HepG2 (cell line): ENCODE measurements around the gene MED12L. TPM values are rescaled to one million over a fixed set of nuclear protein-coding genes. Genes with fewer than 3 reads are reported as not detected.

ENCODE experiments used
- ATAC-seq: fragments of 200-7000 bp; cut with Tn5 transposase; 3 replicates; pipeline ENCODE4 v1.9.1; 2020; ENCODE audit warnings: mild to moderate bottlenecking, moderate library complexity
- BruUV-seq: library from RNA; stranded (reverse); fragments of 400-500 nt; replicated peaks from 2 replicates; lab custom pipeline; 2021; lab: Mats Ljungman, UMichigan
- CTCF ChIA-PET: fragments of 300-600 bp; formaldehyde crosslinking; extraction: SDS; loops from one replicate; lab custom pipeline; 2021; ENCODE audit warnings: low total read pairs, inconsistent platforms, low intra/inter-chr PET ratio; lab: Yijun Ruan, JAX
- POLR2A ChIA-PET: fragments of 350-600 bp; sonication (Branson Sonifier 250); formaldehyde crosslinking; loops from one replicate; lab custom pipeline; 2020; ENCODE audit warnings: antibody characterized with exemption, inconsistent platforms; lab: Yijun Ruan, JAX
- DNase-seq: peaks from one replicate; pipeline ENCODE4 v3.0.0-alpha.2; 2015; ENCODE audit warnings: low spot score
- FAIRE-seq: peaks from 3 replicates; lab custom pipeline; 2011; peaks lifted over from hg19 to GRCh38; lab: Jason Lieb, UNC
- H2AFZ ChIP-seq: one replicate; pipeline ENCODE4 v1.6.1; 2011; ENCODE audit warnings: low read length, inconsistent platforms
- H3K27ac ChIP-seq: fragments of 300-600 bp; 3 replicates; pipeline ENCODE4 v1.8.0; 2011; ENCODE audit warnings: mixed run types, mild to moderate bottlenecking, mixed read lengths, low read length, inconsistent platforms; ENCODE audit not compliant: insufficient read depth; ENCODE audit errors: extremely low read length
- H3K27me3 ChIP-seq, 2 experiments: fragments of 200-600 bp in 1 of 2; 2 replicates in 1 of 2; 3 replicates in 1 of 2; pipeline versions ENCODE4 v1.6.0 to v1.8.0; 2011; ENCODE audit warnings: low read length in 2 of 2, mild to moderate bottlenecking in 2 of 2, moderate library complexity in 2 of 2, inconsistent platforms in 1 of 2; ENCODE audit not compliant: insufficient read depth in 2 of 2, control insufficient read depth in 1 of 2
- H3K36me3 ChIP-seq, 2 experiments: fragments of 200-600 bp in 1 of 2; replicated peaks in 1 of 2; 2 replicates in 1 of 2; 3 replicates in 1 of 2; pipeline versions ENCODE4 v1.5.1 to v1.8.0; 2011; ENCODE audit warnings: low read length in 2 of 2, inconsistent platforms in 1 of 2; ENCODE audit not compliant: insufficient read depth in 2 of 2, control insufficient read depth in 1 of 2
- H3K4me1 ChIP-seq: 2 replicates; pipeline ENCODE4 v1.5.1; 2012; ENCODE audit warnings: low read length, inconsistent platforms; ENCODE audit not compliant: insufficient read depth
- H3K4me2 ChIP-seq: 2 replicates; pipeline ENCODE4 v1.6.0; 2011; ENCODE audit warnings: low read depth, low read length, inconsistent platforms
- H3K4me3 ChIP-seq, 3 experiments: fragments of 200-600 bp in 1 of 3; sonication (generic), shearing (Covaris generic) in 1 of 3; replicated peaks in 1 of 3; 2 replicates each; pipeline ENCODE4 v1.5.1; 2011 to 2016; ENCODE audit warnings: low read length in 3 of 3, inconsistent platforms in 2 of 3, low read depth in 2 of 3, mild to moderate bottlenecking in 2 of 3, control low read depth in 1 of 3, mixed read lengths in 1 of 3; ENCODE audit not compliant: insufficient read depth in 1 of 3
- H3K79me2 ChIP-seq: one replicate; pipeline ENCODE4 v1.6.1; 2011; ENCODE audit warnings: low read length, inconsistent platforms; ENCODE audit not compliant: insufficient read depth
- H3K9ac ChIP-seq: 2 replicates; pipeline ENCODE4 v1.6.0; 2011; ENCODE audit warnings: mild to moderate bottlenecking, low read depth, low read length, inconsistent platforms; ENCODE audit not compliant: insufficient read depth
- H3K9me3 ChIP-seq: 2 replicates; pipeline ENCODE4 v1.5.1; 2012; ENCODE audit warnings: mild to moderate bottlenecking, low read length
- H4K20me1 ChIP-seq: 2 replicates; pipeline ENCODE4 v1.6.0; 2011; ENCODE audit warnings: inconsistent platforms, mild to moderate bottlenecking, low read length, moderate library complexity; ENCODE audit not compliant: insufficient read depth
- ELK4 ChIP-seq: sonication (generic); formaldehyde crosslinking; IDR thresholded peaks from 2 replicates; pipeline ENCODE4 v1.9.0; 2021; ENCODE audit warnings: missing genetic modification reagents, borderline replicate concordance
- FOXO4 ChIP-seq: sonication (generic); formaldehyde crosslinking; conservative IDR thresholded peaks from 2 replicates; pipeline ENCODE4 v1.8.1; 2023; ENCODE audit warnings: missing genetic modification reagents
- RAD51 ChIP-seq: fragments of 450-650 bp; IDR thresholded peaks from 2 replicates; pipeline ENCODE4 v1.6.1; 2016; ENCODE audit warnings: borderline replicate concordance
- RERE ChIP-seq: IDR thresholded peaks from 2 replicates; pipeline ENCODE4 v1.6.1; 2016; ENCODE audit warnings: low read depth, missing genetic modification reagents, missing compliant biosample characterization
- ZBTB38 ChIP-seq: sonication (generic); formaldehyde crosslinking; IDR thresholded peaks from 2 replicates; pipeline ENCODE4 v1.5.1; 2020; ENCODE audit warnings: mild to moderate bottlenecking, missing genetic modification reagents
- ZFX ChIP-seq: sonication (generic); formaldehyde crosslinking; IDR thresholded peaks from 2 replicates; pipeline ENCODE4 v1.4.0; 2020; ENCODE audit warnings: mild to moderate bottlenecking, low read depth, missing genetic modification reagents, moderate library complexity
- ZNF142 ChIP-seq: sonication (generic); formaldehyde crosslinking; IDR thresholded peaks from 2 replicates; pipeline ENCODE4 v1.4.0; 2020; ENCODE audit warnings: missing genetic modification reagents
- WGBS: methylation state at CpG from one replicate; pipeline ENCODE4 v1.1.6; 2017; ENCODE audit warnings: low lambda C conversion rate; 5-methylcytosine and 5-hydroxymethylcytosine counted together
- in situ Hi-C: cut with HindIII; loops from 2 replicates; pipeline ENCODE4 v1.10.0; 2017; ENCODE audit warnings: low pct_unique_long_range_greater_than_20kb; ENCODE audit not compliant: extremely low pct_ligation_motif_present
- intact Hi-C: fragments of 100-400 bp; cut with micrococcal nuclease; formaldehyde crosslinking; loops from one replicate; pipeline ENCODE4 v1.10.0; 2022; ENCODE audit not compliant: unreplicated experiment
- polyA plus RNA-seq, 8 experiments: library from polyadenylated mRNA; depleted of rRNA in 3 of 8; stranded (reverse) in 7 of 8; unstranded in 1 of 8; fragments of >200 nt; fragmentation: Illumina TruSeq in 4 of 8; extraction: Trizol in 4 of 8; gene quantifications; 2 replicates each; pipeline versions ENCODE4 v1.2.1 to v1.2.3, GENCODE V29; 2011 to 2016; ENCODE audit warnings: low read depth in 4 of 8, missing spikeins in 1 of 8, mixed read lengths in 1 of 8; ENCODE audit not compliant: insufficient read depth in 1 of 8
- total RNA-seq, 5 experiments: library from RNA; depleted of rRNA; stranded (reverse); fragments of >200 nt; fragmentation: Illumina TruSeq; extraction: Trizol; gene quantifications; 2 replicates each; pipeline ENCODE4 v1.2.3, GENCODE V29; 2016; ENCODE audit warnings: low read depth in 1 of 5

Gene MED12L
- total and polyA plus RNA-seq, 2 of the 13 experiments (the other 11 are each of a cell fraction or from before 2014, with no cell fraction given): 0.07 to 0.64 TPM

- intact Hi-C loops (no loop called here), in situ Hi-C loops (no loop called here)
- WGBS: 0% methylated on average over 4 of the region's 4 CpGs
- Histone ChIP-seq H3K4me1 (no peaks in the 10 kb centered on the region), H3K9me3 (no peaks in the 10 kb centered on the region), H3K9ac (no peak overlapping the region), H3K79me2 (no peaks in the 10 kb centered on the region), H3K36me3 (no peaks in the 10 kb centered on the region), H3K4me3 (no peak overlapping the region), H4K20me1 (no peaks in the 10 kb centered on the region), H3K27me3 (no peaks in the 10 kb centered on the region), H3K4me2 (no peak overlapping the region), H2AFZ (no peak overlapping the region), H3K27ac (no peak overlapping the region)
- FAIRE-seq (no peak), ATAC-seq (no peak), DNase-seq (no peak)
- ChIA-PET CTCF (no interaction called here), POLR2A (no interaction called here)
- no TSS peak for BruUV-seq
- TF ChIP-seq FOXO4 (no peak), ZFX (CRISPR knock-in tag) (no peak), ZNF142 (CRISPR knock-in tag) (no peak), ZBTB38 (CRISPR knock-in tag) (no peak), RERE (CRISPR knock-in tag) (no peak), RAD51 (no peak), ELK4 (CRISPR knock-in tag) (no peak)
Observed at GRCh38 chr3:151037746-151038477, 47.6 kb upstream of the MED12L start.
